D341Med (cell line): ENCODE measurements around the gene OR2S2.
"Not testable (repeated sequence)": the region's sequence is repeated elsewhere in the genome, so short reads cannot be mapped to it uniquely, and the experiment has no call there.

Source experiments
- DNase-seq: peaks from one replicate; pipeline ENCODE4 v3.0.0; 2012; ENCODE audit warnings: low spot score

The OR2S2 gene

GRCh38 chr9:35958104-35958837 is at the start of gene OR2S2:
Gene OR2S2 (minus strand): TSS chr9:35958154. CDS start chr9:35958098, 56 bp downstream.
- DNase-seq: no peak

GRCh38 chr9:36007316-36007708 is 49.4 kb upstream of the OR2S2 start:
- DNase-seq: no peak

GRCh38 chr9:36006549-36007315 is 48.8 kb upstream of the OR2S2 start:
- no peak for DNase-seq

- DNase-seq: no peak
Measured at GRCh38 chr9:36005891-36006290, 47.9 kb upstream of the OR2S2 start.

- no peak for DNase-seq
Measured at GRCh38 chr9:35998333-35998732, 40.4 kb upstream of the OR2S2 start.

GRCh38 chr9:35997016-35997415 is 39.1 kb upstream of the OR2S2 start:
- not testable (repeated sequence) for DNase-seq

GRCh38 chr9:35996358-35996970 is 38.5 kb upstream of the OR2S2 start:
- DNase-seq: no peak

GRCh38 chr9:35994959-35995358 is 37.0 kb upstream of the OR2S2 start:
- DNase-seq: no peak

- DNase-seq: no peak
Measured at GRCh38 chr9:35993976-35994720, 36.2 kb upstream of the OR2S2 start.

GRCh38 chr9:35993136-35993535 is 35.2 kb upstream of the OR2S2 start:
- DNase-seq: not testable (repeated sequence)

- DNase-seq: no peak
Measured at GRCh38 chr9:35990155-35990554, 32.2 kb upstream of the OR2S2 start.

- DNase-seq: no peak
Measured at GRCh38 chr9:35984021-35984420, 26.1 kb upstream of the OR2S2 start.

- no peak for DNase-seq
Measured at GRCh38 chr9:35981699-35982098, 23.7 kb upstream of the OR2S2 start.

GRCh38 chr9:35980289-35981011 is 22.5 kb upstream of the OR2S2 start:
- no peak for DNase-seq

- DNase-seq: no peak
Measured at GRCh38 chr9:35978792-35979191, 20.8 kb upstream of the OR2S2 start.

GRCh38 chr9:35976726-35977125 is 18.8 kb upstream of the OR2S2 start:
- DNase-seq: no peak

GRCh38 chr9:35974800-35975199 is 16.8 kb upstream of the OR2S2 start:
- no peak for DNase-seq

- no peak for DNase-seq
Measured at GRCh38 chr9:35972093-35972492, 14.1 kb upstream of the OR2S2 start.

GRCh38 chr9:35967042-35967441 is 9.1 kb upstream of the OR2S2 start:
- no peak for DNase-seq

GRCh38 chr9:35966433-35966832 is 8.5 kb upstream of the OR2S2 start:
- DNase-seq: no peak

GRCh38 chr9:35965011-35965410 is 7.1 kb upstream of the OR2S2 start:
- no peak for DNase-seq
